ENCODE results near the gene FAM222A.

The FAM222A gene

DNA sequence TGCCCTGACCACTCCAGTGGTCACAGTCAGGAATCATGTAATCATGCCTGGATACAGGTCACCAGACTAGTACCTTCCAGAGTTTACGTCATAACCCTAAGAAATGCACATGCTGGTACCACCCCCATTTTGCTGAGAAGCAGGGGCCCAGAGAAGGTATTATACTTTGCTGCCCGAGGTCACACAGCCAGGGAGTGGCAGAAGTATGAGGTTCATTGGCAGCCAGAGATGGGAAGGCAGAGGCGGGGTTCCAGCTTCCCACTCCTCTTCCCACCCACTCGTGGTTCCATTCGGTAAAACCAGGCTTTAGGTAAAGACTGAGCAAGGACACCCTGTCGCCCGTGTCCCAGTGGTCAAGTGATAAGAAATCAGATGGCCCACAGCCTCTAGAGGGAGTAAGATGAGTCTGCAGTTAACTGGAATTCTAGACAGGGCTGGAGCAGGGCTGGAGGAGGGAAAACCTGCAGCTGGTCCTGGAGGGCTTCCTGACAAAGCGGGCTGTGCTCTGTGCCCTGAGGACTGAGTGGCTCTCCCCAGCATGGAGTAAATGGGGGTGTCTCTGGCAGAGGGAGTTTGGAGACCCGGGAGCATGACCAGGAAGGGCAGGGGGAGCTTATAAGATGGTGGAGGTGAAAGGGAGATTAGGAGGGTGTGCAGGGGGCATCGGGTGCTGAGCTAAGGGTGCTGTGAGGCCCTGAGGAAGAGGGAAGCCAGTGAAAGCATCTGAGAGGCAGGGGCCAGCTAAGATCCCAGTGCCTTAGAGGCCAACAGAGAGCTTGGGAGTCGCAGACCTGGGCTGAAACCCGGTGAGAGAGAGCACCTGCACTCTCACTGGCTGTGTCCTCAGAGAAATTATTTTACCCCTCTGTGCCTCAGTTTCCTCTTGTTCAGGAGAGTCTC, 5.7 kb downstream of the FAM222A start:
- TF ChIP-seq, protein P1, sequence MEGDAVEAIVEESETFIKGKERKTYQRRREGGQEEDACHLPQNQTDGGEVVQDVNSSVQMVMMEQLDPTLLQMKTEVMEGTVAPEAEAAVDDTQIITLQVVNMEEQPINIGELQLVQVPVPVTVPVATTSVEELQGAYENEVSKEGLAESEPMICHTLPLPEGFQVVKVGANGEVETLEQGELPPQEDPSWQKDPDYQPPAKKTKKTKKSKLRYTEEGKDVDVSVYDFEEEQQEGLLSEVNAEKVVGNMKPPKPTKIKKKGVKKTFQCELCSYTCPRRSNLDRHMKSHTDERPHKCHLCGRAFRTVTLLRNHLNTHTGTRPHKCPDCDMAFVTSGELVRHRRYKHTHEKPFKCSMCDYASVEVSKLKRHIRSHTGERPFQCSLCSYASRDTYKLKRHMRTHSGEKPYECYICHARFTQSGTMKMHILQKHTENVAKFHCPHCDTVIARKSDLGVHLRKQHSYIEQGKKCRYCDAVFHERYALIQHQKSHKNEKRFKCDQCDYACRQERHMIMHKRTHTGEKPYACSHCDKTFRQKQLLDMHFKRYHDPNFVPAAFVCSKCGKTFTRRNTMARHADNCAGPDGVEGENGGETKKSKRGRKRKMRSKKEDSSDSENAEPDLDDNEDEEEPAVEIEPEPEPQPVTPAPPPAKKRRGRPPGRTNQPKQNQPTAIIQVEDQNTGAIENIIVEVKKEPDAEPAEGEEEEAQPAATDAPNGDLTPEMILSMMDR (IDR thresholded peaks at IDR 0.05; ENCODE audit: low read depth, low read length) = no peak; the same call in 1 of the 2 replicates
- no peak for DNase-seq (ENCODE audit: extremely low read depth, low read depth)

- TF ChIP-seq, protein P1 (IDR thresholded peaks at IDR 0.05; ENCODE audit: low read depth, low read length) = no peak
- no peak for DNase-seq (ENCODE audit: extremely low read depth, low read depth)
Observed at GRCh38 chr12:109720152-109720856, 6.7 kb downstream of the FAM222A start.

DNA sequence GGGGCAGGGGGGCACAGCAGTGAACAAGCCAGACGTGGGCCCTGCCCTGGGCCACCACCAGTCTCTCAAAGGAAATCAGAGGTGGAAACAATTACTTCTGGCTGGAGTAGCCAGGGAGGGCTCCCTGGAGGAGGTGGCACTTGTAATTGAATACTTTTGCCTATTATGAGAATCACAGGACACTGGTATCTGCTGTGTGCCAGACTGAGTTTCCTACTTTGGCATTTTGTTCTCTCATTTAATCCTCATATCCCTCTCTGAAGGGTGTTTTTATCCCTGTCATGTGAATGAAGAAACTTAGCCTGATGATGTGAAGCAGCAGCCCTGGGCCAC, 7.2 kb downstream of the FAM222A start:
- no peak for DNase-seq (ENCODE audit: extremely low read depth, low read depth)
- TF ChIP-seq, protein P1 (IDR thresholded peaks at IDR 0.05; ENCODE audit: low read depth, low read length) = no peak

DNA sequence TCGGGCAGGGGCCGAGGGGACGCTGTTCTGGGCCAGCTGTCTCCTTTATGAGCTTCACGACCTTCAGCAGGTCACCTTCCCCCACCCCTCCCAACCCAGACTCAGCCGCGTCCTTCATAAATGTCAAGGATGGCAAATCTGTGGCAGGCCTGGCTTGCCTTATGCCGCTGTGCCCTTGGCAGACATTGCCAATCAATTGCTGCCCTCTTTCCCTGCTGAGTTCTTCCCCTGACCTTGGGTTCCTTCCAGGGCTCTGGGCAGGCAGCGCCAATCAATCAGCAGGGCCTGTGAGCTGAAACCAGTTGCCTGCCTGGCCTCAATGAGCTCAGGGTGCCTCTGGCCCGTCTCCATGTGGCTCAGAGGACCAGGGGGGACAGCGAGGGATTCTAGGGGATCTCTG, 7.7 kb downstream of the FAM222A start:
- TF ChIP-seq, protein P1 (IDR thresholded peaks at IDR 0.05; ENCODE audit: low read depth, low read length) = no peak
- DNase-seq (ENCODE audit: extremely low read depth, low read depth) = no peak

- TF ChIP-seq, protein P1 (IDR thresholded peaks at IDR 0.05; ENCODE audit: low read depth, low read length) = no peak
- no peak for DNase-seq (ENCODE audit: extremely low read depth, low read depth)
Observed at GRCh38 chr12:109722022-109722720, 8.5 kb downstream of the FAM222A start.

- DNase-seq (ENCODE audit: extremely low read depth, low read depth) = no peak
- TF ChIP-seq, protein P1 (IDR thresholded peaks at IDR 0.05; ENCODE audit: low read depth, low read length) = no peak
Observed at GRCh38 chr12:109722721-109723094, 9.1 kb downstream of the FAM222A start.
